DND-41 (cell line): ENCODE results near the gene OLFML1.

Experiments used
- EZH2 ChIP-seq: IDR thresholded peaks from 3 replicates; pipeline ENCODE4 v1.6.1; 2012; ENCODE audit warnings: borderline replicate concordance, low read depth, mild to moderate bottlenecking, moderate library complexity, low read length, inconsistent platforms; ENCODE audit not compliant: severe bottlenecking
- TF ChIP-seq, protein P1 (sequence below): IDR thresholded peaks from 2 replicates; pipeline ENCODE4 v1.5.1; 2012; ENCODE audit warnings: borderline replicate concordance, low read length, moderate library complexity, mild to moderate bottlenecking; ENCODE audit not compliant: poor library complexity, severe bottlenecking; ENCODE audit errors: extremely low read depth

GRCh38 chr11:7545611-7546010 lies 60.3 kb downstream of the OLFML1 start:
- TF ChIP-seq, protein P1, sequence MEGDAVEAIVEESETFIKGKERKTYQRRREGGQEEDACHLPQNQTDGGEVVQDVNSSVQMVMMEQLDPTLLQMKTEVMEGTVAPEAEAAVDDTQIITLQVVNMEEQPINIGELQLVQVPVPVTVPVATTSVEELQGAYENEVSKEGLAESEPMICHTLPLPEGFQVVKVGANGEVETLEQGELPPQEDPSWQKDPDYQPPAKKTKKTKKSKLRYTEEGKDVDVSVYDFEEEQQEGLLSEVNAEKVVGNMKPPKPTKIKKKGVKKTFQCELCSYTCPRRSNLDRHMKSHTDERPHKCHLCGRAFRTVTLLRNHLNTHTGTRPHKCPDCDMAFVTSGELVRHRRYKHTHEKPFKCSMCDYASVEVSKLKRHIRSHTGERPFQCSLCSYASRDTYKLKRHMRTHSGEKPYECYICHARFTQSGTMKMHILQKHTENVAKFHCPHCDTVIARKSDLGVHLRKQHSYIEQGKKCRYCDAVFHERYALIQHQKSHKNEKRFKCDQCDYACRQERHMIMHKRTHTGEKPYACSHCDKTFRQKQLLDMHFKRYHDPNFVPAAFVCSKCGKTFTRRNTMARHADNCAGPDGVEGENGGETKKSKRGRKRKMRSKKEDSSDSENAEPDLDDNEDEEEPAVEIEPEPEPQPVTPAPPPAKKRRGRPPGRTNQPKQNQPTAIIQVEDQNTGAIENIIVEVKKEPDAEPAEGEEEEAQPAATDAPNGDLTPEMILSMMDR = no peak
- TF ChIP-seq EZH2 = no peak
